GM19193 (cell line): ENCODE data around the gene PRDM16.

ENCODE experiments used
- POLR2A ChIP-seq: IDR thresholded peaks from 4 replicates; pipeline ENCODE4 v1.6.1; 2011; ENCODE audit not compliant: insufficient read depth, insufficient read length; ENCODE audit errors: extremely low read depth

PRDM16 gene

GRCh38 chr1:3060127-3060526 is 8.9 kb upstream of the PRDM16 start:
- no peak for TF ChIP-seq POLR2A

GRCh38 chr1:3060601-3061551 is 8.1 kb upstream of the PRDM16 start:
- TF ChIP-seq POLR2A: no peak

GRCh38 chr1:3061566-3061965 is 7.4 kb upstream of the PRDM16 start:
- no peak for TF ChIP-seq POLR2A

GRCh38 chr1:3061981-3062615 is 6.9 kb upstream of the PRDM16 start:
- no peak for TF ChIP-seq POLR2A

GRCh38 chr1:3062616-3063378 is 6.2 kb upstream of the PRDM16 start:
- TF ChIP-seq POLR2A: no peak

- TF ChIP-seq POLR2A: no peak
Measured at GRCh38 chr1:3063379-3064295, 5.4 kb upstream of the PRDM16 start.

GRCh38 chr1:3064296-3064850 is 4.6 kb upstream of the PRDM16 start:
- TF ChIP-seq POLR2A: no peak

- no peak for TF ChIP-seq POLR2A
Measured at GRCh38 chr1:3064901-3065300, 4.1 kb upstream of the PRDM16 start.

- TF ChIP-seq POLR2A: no peak
Measured at GRCh38 chr1:3065396-3065795, 3.6 kb upstream of the PRDM16 start.

GRCh38 chr1:3065797-3066196 is 3.2 kb upstream of the PRDM16 start:
- TF ChIP-seq POLR2A: no peak

GRCh38 chr1:3066250-3066711 is 2.7 kb upstream of the PRDM16 start:
- TF ChIP-seq POLR2A: no peak

GRCh38 chr1:3066826-3067225 is 2.2 kb upstream of the PRDM16 start:
- no peak for TF ChIP-seq POLR2A

- TF ChIP-seq POLR2A: no peak
Measured at GRCh38 chr1:3067301-3067670, 1.7 kb upstream of the PRDM16 start.
